Measurements from ENCODE around the gene PPP2R5C.
A peak's percentile ranks its signal among the peaks of the same experiment; 100 is the strongest.
"Not testable (repeated sequence)": the region's sequence is repeated elsewhere in the genome, so short reads cannot be mapped to it uniquely, and the experiment has no call there.

PPP2R5C gene

GRCh38 chr14:101740981-101741380 is 20.5 kb upstream of the PPP2R5C start:
- Histone ChIP-seq H3K9me3 (ENCODE audit: severe bottlenecking) (peaks cover 15% of the 10 kb centered on the region), H3K27me3 (ENCODE audit: insufficient read depth, low read depth, severe bottlenecking) (no peaks in the 10 kb centered on the region), H3K27ac (no peak overlapping the region), H3K36me3 (no peaks in the 10 kb centered on the region), H3K4me3 (ENCODE audit: low read depth, low read length) (no peak overlapping the region)
- TF ChIP-seq, protein P1, sequence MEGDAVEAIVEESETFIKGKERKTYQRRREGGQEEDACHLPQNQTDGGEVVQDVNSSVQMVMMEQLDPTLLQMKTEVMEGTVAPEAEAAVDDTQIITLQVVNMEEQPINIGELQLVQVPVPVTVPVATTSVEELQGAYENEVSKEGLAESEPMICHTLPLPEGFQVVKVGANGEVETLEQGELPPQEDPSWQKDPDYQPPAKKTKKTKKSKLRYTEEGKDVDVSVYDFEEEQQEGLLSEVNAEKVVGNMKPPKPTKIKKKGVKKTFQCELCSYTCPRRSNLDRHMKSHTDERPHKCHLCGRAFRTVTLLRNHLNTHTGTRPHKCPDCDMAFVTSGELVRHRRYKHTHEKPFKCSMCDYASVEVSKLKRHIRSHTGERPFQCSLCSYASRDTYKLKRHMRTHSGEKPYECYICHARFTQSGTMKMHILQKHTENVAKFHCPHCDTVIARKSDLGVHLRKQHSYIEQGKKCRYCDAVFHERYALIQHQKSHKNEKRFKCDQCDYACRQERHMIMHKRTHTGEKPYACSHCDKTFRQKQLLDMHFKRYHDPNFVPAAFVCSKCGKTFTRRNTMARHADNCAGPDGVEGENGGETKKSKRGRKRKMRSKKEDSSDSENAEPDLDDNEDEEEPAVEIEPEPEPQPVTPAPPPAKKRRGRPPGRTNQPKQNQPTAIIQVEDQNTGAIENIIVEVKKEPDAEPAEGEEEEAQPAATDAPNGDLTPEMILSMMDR (IDR thresholded peaks at IDR 0.05; ENCODE audit: low read depth, low read length), result no peak
- DNase-seq, result no peak

- Histone ChIP-seq H3K27me3 (ENCODE audit: insufficient read depth, low read depth, severe bottlenecking) (no peaks in the 10 kb centered on the region), H3K36me3 (no peaks in the 10 kb centered on the region), H3K9me3 (ENCODE audit: severe bottlenecking) (peaks cover 15% of the 10 kb centered on the region), H3K4me3 (ENCODE audit: low read depth, low read length) (no peak overlapping the region), H3K27ac (no peak overlapping the region)
- no peak for DNase-seq
- TF ChIP-seq, protein P1 (IDR thresholded peaks at IDR 0.05; ENCODE audit: low read depth, low read length), result no peak
Observed at GRCh38 chr14:101743701-101744100, 17.8 kb upstream of the PPP2R5C start.

DNA sequence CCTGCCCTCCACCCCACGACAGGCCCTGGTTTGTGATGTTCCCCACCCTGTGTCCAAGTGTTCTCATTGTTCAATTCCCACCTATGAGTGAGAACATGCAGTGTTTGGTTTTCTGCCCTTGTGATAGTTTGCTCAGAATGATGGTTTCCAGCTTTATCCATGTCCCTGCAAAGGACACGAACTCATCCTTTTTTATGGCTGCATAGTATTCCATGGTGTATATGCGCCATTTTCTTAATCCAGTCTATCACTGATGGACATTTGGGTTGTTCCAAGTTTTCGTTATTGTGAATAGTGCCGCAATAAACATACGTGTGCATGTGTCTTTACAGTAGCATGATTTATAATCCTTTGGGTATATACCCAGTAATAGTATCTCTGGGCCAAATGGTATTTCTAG is 17.1 kb upstream of the PPP2R5C start:
- not testable (repeated sequence) for DNase-seq; H3K36me3 ChIP-seq; H3K27me3 ChIP-seq (ENCODE audit: insufficient read depth, low read depth, severe bottlenecking); H3K27ac ChIP-seq; H3K4me3 ChIP-seq (ENCODE audit: low read depth, low read length)
- H3K9me3 ChIP-seq (ENCODE audit: severe bottlenecking), result peaks cover 15% of the 10 kb centered on the region

GRCh38 chr14:101749756-101750155 is 11.8 kb upstream of the PPP2R5C start:
- not testable (repeated sequence) for H3K27ac ChIP-seq; H3K4me3 ChIP-seq (ENCODE audit: low read depth, low read length); H3K36me3 ChIP-seq; DNase-seq; H3K9me3 ChIP-seq (ENCODE audit: severe bottlenecking); H3K27me3 ChIP-seq (ENCODE audit: insufficient read depth, low read depth, severe bottlenecking)

- Histone ChIP-seq H3K27me3 (ENCODE audit: insufficient read depth, low read depth, severe bottlenecking) (no peaks in the 10 kb centered on the region), H3K36me3 (no peaks in the 10 kb centered on the region), H3K4me3 (ENCODE audit: low read depth, low read length) (no peak overlapping the region), H3K9me3 (ENCODE audit: severe bottlenecking) (peaks cover 3% of the 10 kb centered on the region), H3K27ac (no peak overlapping the region)
- no peak for DNase-seq
- TF ChIP-seq, protein P1 (IDR thresholded peaks at IDR 0.05; ENCODE audit: low read depth, low read length), result no peak
Observed at GRCh38 chr14:101754893-101755292, 6.6 kb upstream of the PPP2R5C start.

DNA sequence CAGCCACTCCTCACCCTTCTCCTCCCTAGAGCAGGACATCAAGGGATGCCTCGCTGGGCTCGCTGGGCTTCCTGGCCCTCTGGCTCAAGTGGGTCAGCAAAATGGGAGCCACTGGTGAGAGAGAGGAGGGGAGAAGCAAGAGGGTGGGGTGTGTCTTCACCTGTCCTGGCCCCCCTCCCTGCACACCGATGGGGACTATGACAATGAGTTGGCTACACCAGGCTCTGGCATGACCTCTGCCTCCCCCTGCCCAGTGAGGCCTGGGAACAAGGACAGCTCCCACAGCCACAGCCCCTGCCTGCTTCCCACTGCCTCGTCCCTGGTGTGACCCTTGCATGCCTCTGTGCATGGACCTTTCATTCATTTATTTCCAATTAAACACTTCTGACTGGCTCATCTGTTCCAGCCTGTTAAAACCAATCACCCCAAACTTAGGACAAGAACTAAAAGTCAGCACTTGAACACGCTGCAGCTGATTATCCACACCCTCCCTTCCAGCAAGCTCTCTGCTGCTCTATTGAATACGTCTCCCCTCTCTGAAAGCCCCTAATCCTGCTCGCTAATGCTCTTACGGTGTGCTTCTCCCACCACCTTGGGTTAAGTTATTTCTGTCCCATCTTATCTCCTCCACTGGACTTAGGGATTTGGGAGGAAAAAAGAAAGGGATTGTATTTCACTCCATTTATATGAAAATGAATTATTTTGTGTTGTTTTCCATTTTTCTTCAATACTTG is 5.8 kb upstream of the PPP2R5C start:
- DNase-seq, result peak; percentile 81
- TF ChIP-seq, protein P1 (IDR thresholded peaks at IDR 0.05; ENCODE audit: low read depth, low read length), result no peak
- Histone ChIP-seq H3K4me3 (ENCODE audit: low read depth, low read length) (no peak overlapping the region), H3K36me3 (no peaks in the 10 kb centered on the region), H3K27ac (peak overlapping the region; percentile 53), H3K27me3 (ENCODE audit: insufficient read depth, low read depth, severe bottlenecking) (no peaks in the 10 kb centered on the region), H3K9me3 (ENCODE audit: severe bottlenecking) (peaks cover 3% of the 10 kb centered on the region)
